Measurements from ENCODE around the gene CEP192.

Gene CEP192

DNA sequence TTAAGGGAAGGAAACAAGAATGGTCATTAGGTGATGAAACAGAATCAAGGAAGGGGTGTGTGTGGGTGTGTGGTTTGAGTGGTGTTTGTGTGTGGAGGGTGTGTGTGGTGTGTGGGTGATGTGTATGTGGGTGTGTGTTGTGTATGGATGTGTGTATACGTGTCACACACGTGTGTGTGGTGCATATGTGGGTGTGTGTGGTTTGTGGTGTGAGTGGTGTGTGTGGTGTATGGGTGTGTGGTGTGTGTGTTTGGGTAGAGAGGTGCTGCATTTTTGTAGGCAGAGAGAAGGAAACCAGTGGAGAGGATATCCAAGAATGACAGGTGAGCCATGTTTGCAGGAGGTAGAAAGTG lies 1.1 kb upstream of the CEP192 start:
- TF ChIP-seq TCF12 (IDR thresholded peaks at IDR 0.05; ENCODE audit: low read depth) (no peak), FOXM1 (IDR thresholded peaks at IDR 0.05; ENCODE audit: borderline replicate concordance, low read depth) (no peak), NFIC (IDR thresholded peaks at IDR 0.05) (no peak), EGR1 (IDR thresholded peaks at IDR 0.05) (no peak), ZBTB7A (IDR thresholded peaks at IDR 0.05; ENCODE audit: low read depth) (no peak)
- TF ChIP-seq, protein P1, sequence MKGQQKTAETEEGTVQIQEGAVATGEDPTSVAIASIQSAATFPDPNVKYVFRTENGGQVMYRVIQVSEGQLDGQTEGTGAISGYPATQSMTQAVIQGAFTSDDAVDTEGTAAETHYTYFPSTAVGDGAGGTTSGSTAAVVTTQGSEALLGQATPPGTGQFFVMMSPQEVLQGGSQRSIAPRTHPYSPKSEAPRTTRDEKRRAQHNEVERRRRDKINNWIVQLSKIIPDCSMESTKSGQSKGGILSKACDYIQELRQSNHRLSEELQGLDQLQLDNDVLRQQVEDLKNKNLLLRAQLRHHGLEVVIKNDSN (IDR thresholded peaks at IDR 0.05) = no peak
- TF ChIP-seq, protein P2, sequence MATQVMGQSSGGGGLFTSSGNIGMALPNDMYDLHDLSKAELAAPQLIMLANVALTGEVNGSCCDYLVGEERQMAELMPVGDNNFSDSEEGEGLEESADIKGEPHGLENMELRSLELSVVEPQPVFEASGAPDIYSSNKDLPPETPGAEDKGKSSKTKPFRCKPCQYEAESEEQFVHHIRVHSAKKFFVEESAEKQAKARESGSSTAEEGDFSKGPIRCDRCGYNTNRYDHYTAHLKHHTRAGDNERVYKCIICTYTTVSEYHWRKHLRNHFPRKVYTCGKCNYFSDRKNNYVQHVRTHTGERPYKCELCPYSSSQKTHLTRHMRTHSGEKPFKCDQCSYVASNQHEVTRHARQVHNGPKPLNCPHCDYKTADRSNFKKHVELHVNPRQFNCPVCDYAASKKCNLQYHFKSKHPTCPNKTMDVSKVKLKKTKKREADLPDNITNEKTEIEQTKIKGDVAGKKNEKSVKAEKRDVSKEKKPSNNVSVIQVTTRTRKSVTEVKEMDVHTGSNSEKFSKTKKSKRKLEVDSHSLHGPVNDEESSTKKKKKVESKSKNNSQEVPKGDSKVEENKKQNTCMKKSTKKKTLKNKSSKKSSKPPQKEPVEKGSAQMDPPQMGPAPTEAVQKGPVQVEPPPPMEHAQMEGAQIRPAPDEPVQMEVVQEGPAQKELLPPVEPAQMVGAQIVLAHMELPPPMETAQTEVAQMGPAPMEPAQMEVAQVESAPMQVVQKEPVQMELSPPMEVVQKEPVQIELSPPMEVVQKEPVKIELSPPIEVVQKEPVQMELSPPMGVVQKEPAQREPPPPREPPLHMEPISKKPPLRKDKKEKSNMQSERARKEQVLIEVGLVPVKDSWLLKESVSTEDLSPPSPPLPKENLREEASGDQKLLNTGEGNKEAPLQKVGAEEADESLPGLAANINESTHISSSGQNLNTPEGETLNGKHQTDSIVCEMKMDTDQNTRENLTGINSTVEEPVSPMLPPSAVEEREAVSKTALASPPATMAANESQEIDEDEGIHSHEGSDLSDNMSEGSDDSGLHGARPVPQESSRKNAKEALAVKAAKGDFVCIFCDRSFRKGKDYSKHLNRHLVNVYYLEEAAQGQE (IDR thresholded peaks at IDR 0.05; ENCODE audit: low read depth) = no peak

DNA sequence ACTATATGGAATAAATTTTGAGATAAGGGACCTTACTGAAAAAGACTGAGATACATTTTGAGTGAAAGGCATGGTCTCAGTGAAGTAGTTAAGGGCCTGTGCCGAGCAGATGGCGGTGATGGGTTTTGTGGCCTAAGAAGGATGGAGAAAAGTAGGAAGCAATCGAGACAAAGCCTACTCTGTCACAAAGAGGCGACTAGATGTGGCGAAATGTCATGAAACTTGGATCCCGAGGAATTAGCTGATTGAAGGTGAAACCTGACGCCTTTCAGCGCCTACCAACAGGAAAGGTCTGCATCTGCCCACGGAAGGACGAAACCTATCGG lies 558 bp upstream of the CEP192 start:
- TF ChIP-seq CREB1 (IDR thresholded peaks at IDR 0.05; ENCODE audit: low read depth) = no peak
- no peak for TF ChIP-seq YY1 (IDR thresholded peaks at IDR 0.05; ENCODE audit: low read depth)
- TF ChIP-seq EGR1 (IDR thresholded peaks at IDR 0.05) = no peak
- TF ChIP-seq FOXM1 (IDR thresholded peaks at IDR 0.05; ENCODE audit: borderline replicate concordance, low read depth) = no peak
- no peak for TF ChIP-seq EP300 (IDR thresholded peaks at IDR 0.05; ENCODE audit: borderline replicate concordance)
- TF ChIP-seq CEBPB (IDR thresholded peaks at IDR 0.05) = no peak
- no peak for TF ChIP-seq ZBTB7A (IDR thresholded peaks at IDR 0.05; ENCODE audit: low read depth)
- no peak for TF ChIP-seq RAD21 (IDR thresholded peaks at IDR 0.05; ENCODE audit: low read depth)
- TF ChIP-seq, protein P2 (IDR thresholded peaks at IDR 0.05; ENCODE audit: low read depth) = no peak

DNA sequence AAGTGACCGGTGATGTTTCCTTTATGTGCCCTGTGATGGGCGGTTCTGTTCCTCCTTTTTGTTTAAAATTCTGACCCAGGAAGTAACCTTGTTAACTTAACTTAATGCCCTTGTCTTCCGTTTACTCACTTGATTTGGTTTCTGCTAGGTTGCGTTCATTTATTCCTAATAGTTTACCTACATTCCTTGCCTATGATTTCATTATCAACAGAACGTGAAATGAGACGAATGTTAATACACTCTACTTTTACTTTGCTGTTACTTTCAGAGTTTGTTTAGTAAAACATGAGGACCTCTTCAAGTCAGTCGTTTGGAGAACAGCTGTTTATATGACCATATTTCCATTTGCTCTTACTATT lies 638 bp downstream of the CEP192 start:
- no peak for TF ChIP-seq EP300 (IDR thresholded peaks at IDR 0.05; ENCODE audit: borderline replicate concordance)
- TF ChIP-seq TCF12 (IDR thresholded peaks at IDR 0.05; ENCODE audit: low read depth) = no peak
- no peak for TF ChIP-seq ZBTB7A (IDR thresholded peaks at IDR 0.05; ENCODE audit: low read depth)
- no peak for TF ChIP-seq YY1 (IDR thresholded peaks at IDR 0.05; ENCODE audit: low read depth)
- no peak for TF ChIP-seq NFIC (IDR thresholded peaks at IDR 0.05)
- no peak for TF ChIP-seq CREB1 (IDR thresholded peaks at IDR 0.05; ENCODE audit: low read depth)
- no peak for TF ChIP-seq RAD21 (IDR thresholded peaks at IDR 0.05; ENCODE audit: low read depth)
- TF ChIP-seq TEAD4 (IDR thresholded peaks at IDR 0.05) = no peak
- no peak for TF ChIP-seq TAF1 (IDR thresholded peaks at IDR 0.05; ENCODE audit: low read depth)
- no peak for TF ChIP-seq CEBPB (IDR thresholded peaks at IDR 0.05)
- no peak for TF ChIP-seq FOXM1 (IDR thresholded peaks at IDR 0.05; ENCODE audit: borderline replicate concordance, low read depth)
- no peak for TF ChIP-seq EGR1 (IDR thresholded peaks at IDR 0.05)
- TF ChIP-seq, protein P1 (IDR thresholded peaks at IDR 0.05) = no peak
- TF ChIP-seq, protein P2 (IDR thresholded peaks at IDR 0.05; ENCODE audit: low read depth) = no peak
- TF ChIP-seq, protein P3, sequence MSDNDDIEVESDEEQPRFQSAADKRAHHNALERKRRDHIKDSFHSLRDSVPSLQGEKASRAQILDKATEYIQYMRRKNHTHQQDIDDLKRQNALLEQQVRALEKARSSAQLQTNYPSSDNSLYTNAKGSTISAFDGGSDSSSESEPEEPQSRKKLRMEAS (IDR thresholded peaks at IDR 0.05) = no peak

DNA sequence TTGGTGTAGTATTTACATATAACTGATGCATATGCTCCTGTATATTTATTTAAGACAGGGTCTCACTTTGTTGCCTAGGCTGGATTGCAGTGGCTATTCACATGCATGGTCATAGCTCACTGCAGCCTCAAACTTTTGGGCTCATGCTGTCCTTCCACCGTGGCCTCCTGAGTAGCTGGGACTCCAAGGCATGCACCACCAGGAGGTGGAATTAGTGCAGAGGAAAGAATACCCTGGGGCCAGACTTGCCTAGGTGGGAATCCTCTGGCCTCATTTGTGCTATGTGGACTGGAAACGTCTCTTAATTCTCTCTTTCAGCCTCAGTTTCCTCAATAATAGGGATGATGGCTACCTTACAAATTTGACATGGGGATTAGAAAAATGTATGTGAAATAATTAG lies 2.3 kb downstream of the CEP192 start:
- TF ChIP-seq, protein P2 (IDR thresholded peaks at IDR 0.05; ENCODE audit: low read depth) = no peak
- TF ChIP-seq NFIC (IDR thresholded peaks at IDR 0.05) = no peak
- no peak for TF ChIP-seq TAF1 (IDR thresholded peaks at IDR 0.05; ENCODE audit: low read depth)
- TF ChIP-seq EGR1 (IDR thresholded peaks at IDR 0.05) = no peak
- TF ChIP-seq FOXM1 (IDR thresholded peaks at IDR 0.05; ENCODE audit: borderline replicate concordance, low read depth) = no peak
- TF ChIP-seq CREB1 (IDR thresholded peaks at IDR 0.05; ENCODE audit: low read depth) = no peak
- TF ChIP-seq ZBTB7A (IDR thresholded peaks at IDR 0.05; ENCODE audit: low read depth) = no peak
- TF ChIP-seq, protein P1 (IDR thresholded peaks at IDR 0.05) = no peak
- no peak for TF ChIP-seq RAD21 (IDR thresholded peaks at IDR 0.05; ENCODE audit: low read depth)
- no peak for TF ChIP-seq YY1 (IDR thresholded peaks at IDR 0.05; ENCODE audit: low read depth)
- no peak for TF ChIP-seq EP300 (IDR thresholded peaks at IDR 0.05; ENCODE audit: borderline replicate concordance)
- TF ChIP-seq CEBPB (IDR thresholded peaks at IDR 0.05) = no peak
- no peak for TF ChIP-seq TCF12 (IDR thresholded peaks at IDR 0.05; ENCODE audit: low read depth)
